NOMO-1 treated with DMSO at 0.1 percent for 48 hours (cell line): ENCODE data around the gene RAP1A.
A peak's percentile ranks its signal among the peaks of the same experiment; 100 is the strongest.
"Not testable (repeated sequence)": the region's sequence is repeated elsewhere in the genome, so short reads cannot be mapped to it uniquely, and the experiment has no call there.

ENCODE experiments used
- DNase-seq: peaks from one replicate; lab custom pipeline; 2025; ENCODE audit not compliant: unreplicated experiment; lab: John Stamatoyannopoulos, UW

RAP1A gene

GRCh38 chr1:111734856-111735255, 115.3 kb downstream of the RAP1A start:
- peak; percentile 4 for DNase-seq

- DNase-seq, result no peak
Observed at GRCh38 chr1:111735321-111735720, 115.7 kb downstream of the RAP1A start.

- DNase-seq, result no peak
Observed at GRCh38 chr1:111735858-111736544, 116.4 kb downstream of the RAP1A start.

GRCh38 chr1:111736548-111737215, 117.1 kb downstream of the RAP1A start:
- DNase-seq, result no peak

DNA sequence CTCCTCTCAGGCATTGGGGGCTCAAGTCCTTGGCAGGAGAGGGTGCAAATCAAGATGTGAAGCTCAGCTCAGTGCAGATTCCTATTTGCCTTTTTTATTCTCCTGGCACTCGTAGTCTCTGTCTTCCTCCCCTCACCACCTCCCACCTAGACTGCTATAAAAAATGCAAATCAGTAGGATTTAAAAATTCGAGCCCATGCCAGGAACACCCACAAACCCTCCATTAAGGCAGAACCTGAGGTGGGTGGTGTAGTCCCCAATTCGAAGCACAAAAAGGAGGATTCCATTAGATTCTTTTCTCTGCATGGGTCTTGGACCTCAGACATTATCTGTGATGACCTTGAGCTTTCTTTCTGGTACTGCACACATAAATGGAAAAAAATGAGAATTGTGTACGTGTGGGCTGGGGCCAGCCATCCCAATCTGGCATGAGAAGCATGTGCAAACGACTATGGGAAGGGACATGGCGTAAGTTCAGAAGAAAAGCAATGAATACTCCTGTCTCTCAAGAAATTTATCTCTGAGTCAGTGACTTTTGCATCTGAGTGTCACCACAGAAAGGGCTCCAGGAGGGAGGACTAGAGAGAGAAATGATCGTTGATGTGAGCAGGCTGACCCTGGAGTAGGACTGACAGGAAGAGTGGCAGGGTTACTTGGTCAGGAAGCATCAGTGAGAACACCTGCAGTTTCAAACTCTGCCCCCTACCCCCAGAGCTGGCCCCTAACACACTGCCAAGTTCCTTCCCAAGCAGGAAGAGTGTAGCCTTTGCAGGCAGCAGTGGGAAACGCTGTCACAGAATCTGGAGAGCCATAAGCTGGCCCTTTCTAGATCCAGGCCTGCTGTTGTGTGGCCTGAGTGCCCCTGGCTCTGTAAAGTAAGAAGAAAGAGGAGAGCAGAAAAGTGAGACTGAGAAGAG, 117.9 kb downstream of the RAP1A start:
- DNase-seq, result no peak

- DNase-seq, result no peak
Observed at GRCh38 chr1:111738133-111738435, 118.5 kb downstream of the RAP1A start.

- DNase-seq, result peak; percentile 53
Observed at GRCh38 chr1:111738436-111739193, 119.0 kb downstream of the RAP1A start.

DNA sequence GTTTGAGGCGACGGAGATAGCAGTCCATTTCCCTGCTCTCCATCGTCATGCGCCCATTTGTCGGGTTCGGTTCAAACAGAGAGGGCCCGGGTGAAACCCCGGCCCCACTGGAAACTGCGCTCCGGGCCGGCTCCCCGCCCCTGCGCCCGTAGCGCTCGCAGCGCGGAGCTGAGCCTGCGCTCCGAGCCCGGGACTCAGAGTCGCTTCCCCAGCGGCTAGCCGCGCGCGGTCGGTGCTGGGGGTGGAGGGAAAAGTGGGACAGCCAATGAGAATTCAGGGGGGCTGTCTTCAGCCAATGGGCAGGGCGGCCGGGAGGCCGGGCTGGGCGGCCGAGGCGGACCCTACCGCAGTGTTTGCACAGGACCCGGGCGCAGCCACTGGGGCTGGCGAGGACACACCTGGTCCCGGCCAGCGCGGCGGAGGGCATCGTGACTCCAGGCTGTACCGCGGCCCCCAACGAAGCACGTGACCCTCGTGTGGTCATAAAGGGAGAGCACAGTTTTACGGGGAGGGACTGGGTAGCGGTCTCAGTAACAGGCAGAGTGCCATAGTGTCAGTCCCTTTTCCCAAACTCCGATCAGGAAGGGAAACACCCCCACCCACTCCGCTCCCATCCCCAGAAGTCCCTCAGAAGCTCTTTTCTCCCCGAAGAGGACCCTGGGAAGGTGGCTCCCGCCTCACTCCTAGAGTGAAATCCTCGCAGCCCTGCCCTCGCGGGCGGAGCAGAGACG, 119.8 kb downstream of the RAP1A start, which contains the start of gene INKA2:
Gene INKA2 (minus strand): TSS at position 202 of the 731 bp plus-strand sequence. CDS start 153 bp downstream, at position 49.
- peak; percentile 74 for DNase-seq

DNA sequence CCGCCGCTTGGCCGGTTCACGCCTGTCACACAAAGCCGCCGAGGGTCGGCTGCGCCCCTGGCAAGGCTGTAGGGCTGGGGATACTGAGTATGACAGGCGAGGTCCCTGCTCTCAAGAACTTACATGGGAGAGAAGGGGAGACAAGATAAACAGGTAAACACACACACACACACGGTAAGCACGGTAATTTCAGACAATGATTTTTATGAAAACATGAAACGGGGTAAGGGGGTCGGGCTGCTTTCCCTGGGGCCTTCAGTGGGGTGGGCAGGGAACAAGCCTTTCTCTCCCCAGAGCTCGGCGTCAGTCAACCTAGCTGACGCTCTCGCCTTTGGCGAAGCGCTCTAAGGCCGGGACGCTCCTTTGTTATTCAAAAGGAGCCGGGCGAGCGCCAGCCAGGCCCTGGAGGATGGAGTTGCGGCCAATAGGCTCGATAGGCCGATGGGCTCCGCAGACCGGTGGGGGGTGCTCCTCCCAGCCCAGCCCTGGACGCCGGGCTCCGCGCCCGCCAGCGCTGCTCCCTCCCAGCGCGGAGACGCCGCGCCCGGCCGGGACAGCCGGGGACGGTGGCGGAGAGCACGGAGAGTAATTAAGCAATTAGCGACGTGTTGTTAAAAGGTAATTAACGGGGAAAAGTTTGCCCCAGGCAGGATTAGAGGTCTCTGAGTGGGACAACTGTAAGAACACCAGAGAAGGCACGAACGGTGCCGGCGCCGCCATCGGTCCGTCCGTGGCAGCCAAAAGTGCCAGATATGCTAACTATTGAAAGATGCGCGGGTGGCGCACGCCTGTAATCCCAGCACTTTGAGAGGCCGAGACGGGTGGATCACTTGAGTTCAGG, 120.6 kb downstream of the RAP1A start:
- no peak for DNase-seq

- DNase-seq, result not testable (repeated sequence)
Observed at GRCh38 chr1:111742292-111742691, 122.7 kb downstream of the RAP1A start.

- DNase-seq, result no peak
Observed at GRCh38 chr1:111742938-111743549, 123.5 kb downstream of the RAP1A start.

DNA sequence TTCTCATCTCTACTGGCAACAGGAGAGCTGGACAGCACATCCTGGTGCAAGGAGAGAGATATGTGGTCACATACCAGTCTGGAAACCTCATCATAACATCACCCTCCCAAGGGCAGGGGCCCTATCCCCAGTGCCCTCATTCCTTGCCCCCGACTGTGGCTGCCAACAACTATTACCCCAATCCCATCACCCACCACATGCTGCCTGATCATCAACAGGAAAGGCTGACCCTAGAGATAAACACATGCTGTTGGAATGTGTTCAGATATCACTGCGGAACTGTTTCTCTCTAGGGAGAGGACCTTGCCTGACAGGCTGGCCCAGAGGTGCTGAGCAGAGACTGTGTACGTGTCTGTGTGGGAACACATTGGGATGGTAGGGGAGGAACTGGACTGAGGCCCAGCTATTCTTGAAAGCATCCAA, 124.1 kb downstream of the RAP1A start:
- no peak for DNase-seq

DNA sequence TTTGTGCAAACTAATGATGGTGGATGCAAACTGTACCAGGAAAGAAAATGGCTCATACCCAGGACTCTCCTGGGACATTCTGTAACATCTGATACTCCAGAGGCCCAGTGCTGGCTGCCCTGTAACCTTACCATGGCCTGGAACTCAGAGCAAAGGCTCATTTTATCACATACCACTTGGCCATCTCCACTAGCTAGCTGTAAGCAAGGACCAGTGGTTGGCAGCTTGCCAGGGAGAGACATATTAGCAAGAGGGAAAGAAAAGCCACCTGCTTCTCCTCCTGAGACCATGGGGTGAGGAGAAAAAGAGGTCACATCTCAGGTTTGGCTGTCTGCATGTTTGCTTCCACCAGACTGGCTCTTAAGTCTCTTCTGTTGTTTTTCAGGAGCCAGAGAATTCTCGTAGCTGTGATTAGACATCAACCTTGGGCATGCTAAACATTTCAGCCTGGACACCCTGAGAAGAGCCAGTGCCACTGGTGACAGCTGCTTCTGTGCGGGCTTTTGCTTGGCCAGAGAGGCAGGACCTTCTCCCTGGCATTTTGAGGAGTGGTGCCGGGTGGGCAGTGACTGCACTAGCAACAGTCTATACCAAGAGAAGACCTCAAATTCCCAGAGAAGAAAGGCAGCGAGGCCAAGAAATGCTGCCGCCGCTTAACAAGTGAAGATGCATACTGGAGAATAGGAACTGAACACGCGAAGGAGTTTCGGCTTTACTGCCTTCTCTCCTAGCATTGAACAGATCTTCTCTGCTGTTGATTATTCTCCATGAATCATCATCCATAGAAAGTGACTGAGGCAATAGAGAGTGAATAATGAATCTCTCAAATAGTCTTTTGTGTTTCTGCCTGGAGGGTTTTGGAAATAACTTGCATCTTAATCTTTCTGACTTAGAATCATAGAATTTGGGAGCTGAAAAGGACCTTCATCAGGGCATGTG, 126.4 kb downstream of the RAP1A start:
- no peak for DNase-seq

DNA sequence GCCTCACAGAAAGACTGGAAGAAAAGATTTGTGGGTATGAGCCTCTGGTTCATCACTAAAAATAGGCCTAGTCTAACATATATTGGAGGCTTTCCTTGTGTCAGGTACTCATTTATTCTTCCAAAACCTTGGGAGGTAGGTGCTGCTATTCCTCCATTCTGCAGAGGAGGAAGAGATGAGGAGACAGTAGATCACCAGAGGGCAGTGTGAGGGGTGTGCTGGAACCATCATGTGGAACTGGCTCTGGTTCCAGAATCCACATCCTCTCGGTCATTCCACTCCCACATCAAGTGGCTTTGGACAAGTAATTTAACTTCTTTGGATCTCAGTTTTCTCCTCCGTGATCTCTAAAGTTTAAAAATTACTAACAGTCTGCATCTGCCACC, 127.0 kb downstream of the RAP1A start:
- no peak for DNase-seq

GRCh38 chr1:111747282-111747734, 127.7 kb downstream of the RAP1A start:
- DNase-seq, result peak; percentile 75

DNA sequence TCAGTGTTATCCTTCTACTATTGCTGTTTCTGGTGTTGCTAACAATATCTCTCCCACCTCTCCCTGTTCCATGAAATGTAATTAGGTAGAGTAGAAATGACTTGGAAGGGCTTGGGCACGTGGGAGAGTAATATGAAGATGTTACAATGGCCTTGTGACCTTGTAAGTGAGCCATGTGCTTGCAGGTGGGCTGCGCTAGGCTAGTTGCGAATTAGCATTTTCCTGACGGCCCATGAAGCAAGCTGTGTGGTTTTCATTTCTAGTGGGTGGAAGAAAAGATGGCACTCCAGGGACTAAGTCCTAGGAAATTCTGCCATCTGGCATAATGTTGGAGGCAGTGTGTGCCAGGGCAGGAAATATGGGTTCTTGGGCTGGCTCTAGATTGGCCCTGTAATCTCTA, 128.4 kb downstream of the RAP1A start:
- no peak for DNase-seq

DNA sequence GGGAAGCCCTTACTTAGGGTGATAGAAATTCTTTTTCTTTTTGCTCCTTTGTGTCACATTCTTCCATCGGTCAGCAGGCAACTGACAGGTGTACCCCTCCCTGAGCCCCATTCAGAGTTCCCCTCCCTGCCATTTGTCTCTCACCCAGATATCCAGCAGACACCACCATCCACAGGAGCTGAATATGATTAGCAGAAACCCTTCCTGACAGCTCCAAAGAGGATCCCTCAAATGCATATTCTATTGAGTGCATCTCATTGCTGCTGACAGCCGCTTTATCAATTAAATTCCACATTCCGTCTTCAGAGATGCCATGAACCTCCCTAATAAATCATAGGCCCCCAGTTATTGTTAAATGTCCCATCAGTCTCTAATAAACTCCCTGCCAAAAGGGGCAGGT, 130.0 kb downstream of the RAP1A start:
- no peak for DNase-seq

- DNase-seq, result no peak
Observed at GRCh38 chr1:111750856-111751255, 131.3 kb downstream of the RAP1A start.
